B cell (primary cell): ENCODE results near the gene PYGO2.

ENCODE experiments used
- EZH2 ChIP-seq: IDR thresholded peaks from 2 replicates; pipeline ENCODE4 v1.6.1; 2012; ENCODE audit warnings: borderline replicate concordance, low read depth, mild to moderate bottlenecking, moderate library complexity, low read length; ENCODE audit not compliant: insufficient read depth, poor library complexity, severe bottlenecking
- TF ChIP-seq, protein P1 (sequence below): fragments of 200-600 bp; IDR thresholded peaks from one replicate; pipeline ENCODE4 v1.8.0; 2022; ENCODE audit warnings: antibody characterized with exemption, mild to moderate bottlenecking

DNA sequence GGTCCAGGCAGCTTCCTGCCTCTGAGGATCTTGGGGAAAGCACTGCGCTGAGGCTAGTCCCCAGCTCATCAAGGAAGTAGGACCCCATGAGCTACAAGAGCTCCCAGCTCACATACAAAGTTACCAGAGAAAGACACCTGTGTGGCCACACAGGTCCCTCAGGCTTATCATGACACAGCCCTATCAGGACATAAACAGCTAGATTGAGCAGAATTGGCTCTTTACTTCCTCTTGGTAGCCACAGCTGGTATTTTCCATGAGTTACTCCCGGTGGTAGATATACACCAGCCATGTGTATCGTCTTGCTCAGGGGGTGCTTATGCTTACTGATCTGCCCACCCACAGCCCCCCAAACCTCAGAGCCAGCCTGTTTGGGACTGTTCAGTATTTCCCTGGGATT is 33.0 kb upstream of the PYGO2 start:
- TF ChIP-seq, protein P1, sequence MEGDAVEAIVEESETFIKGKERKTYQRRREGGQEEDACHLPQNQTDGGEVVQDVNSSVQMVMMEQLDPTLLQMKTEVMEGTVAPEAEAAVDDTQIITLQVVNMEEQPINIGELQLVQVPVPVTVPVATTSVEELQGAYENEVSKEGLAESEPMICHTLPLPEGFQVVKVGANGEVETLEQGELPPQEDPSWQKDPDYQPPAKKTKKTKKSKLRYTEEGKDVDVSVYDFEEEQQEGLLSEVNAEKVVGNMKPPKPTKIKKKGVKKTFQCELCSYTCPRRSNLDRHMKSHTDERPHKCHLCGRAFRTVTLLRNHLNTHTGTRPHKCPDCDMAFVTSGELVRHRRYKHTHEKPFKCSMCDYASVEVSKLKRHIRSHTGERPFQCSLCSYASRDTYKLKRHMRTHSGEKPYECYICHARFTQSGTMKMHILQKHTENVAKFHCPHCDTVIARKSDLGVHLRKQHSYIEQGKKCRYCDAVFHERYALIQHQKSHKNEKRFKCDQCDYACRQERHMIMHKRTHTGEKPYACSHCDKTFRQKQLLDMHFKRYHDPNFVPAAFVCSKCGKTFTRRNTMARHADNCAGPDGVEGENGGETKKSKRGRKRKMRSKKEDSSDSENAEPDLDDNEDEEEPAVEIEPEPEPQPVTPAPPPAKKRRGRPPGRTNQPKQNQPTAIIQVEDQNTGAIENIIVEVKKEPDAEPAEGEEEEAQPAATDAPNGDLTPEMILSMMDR, result no peak
- no peak for TF ChIP-seq EZH2
